NCI-H2196 (cell line): ENCODE data around the gene FRY.

Experiments
- DNase-seq: peaks from one replicate; lab custom pipeline; 2025; ENCODE audit not compliant: unreplicated experiment; lab: John Stamatoyannopoulos, UW

Gene FRY

GRCh38 chr13:32079587-32079986, 48.0 kb downstream of the FRY start:
- DNase-seq = no peak

GRCh38 chr13:32080328-32080744, 48.8 kb downstream of the FRY start:
- DNase-seq = no peak

GRCh38 chr13:32081591-32081990, 50.0 kb downstream of the FRY start:
- DNase-seq = no peak

GRCh38 chr13:32086366-32086765, 54.8 kb downstream of the FRY start:
- DNase-seq = no peak

GRCh38 chr13:32086791-32087441, 55.3 kb downstream of the FRY start:
- no peak for DNase-seq

GRCh38 chr13:32087955-32088747, 56.6 kb downstream of the FRY start:
- no peak for DNase-seq

- no peak for DNase-seq
These were observed 60.9 kb downstream of the FRY start for GRCh38 chr13:32092496-32092895.

GRCh38 chr13:32093006-32093405, 61.4 kb downstream of the FRY start:
- DNase-seq = no peak

GRCh38 chr13:32098272-32098671, 66.7 kb downstream of the FRY start:
- no peak for DNase-seq

GRCh38 chr13:32105653-32106313, 74.2 kb downstream of the FRY start:
- DNase-seq = no peak

- DNase-seq = no peak
These were observed 75.9 kb downstream of the FRY start for GRCh38 chr13:32107474-32107873.

- no peak for DNase-seq
These were observed 76.4 kb downstream of the FRY start for GRCh38 chr13:32107973-32108372.

GRCh38 chr13:32113532-32113931, 82.0 kb downstream of the FRY start:
- DNase-seq = no peak

- no peak for DNase-seq
These were observed 82.8 kb downstream of the FRY start for GRCh38 chr13:32114284-32114950.

- DNase-seq = no peak
These were observed 83.5 kb downstream of the FRY start for GRCh38 chr13:32115066-32115465.

GRCh38 chr13:32116210-32116609, 84.6 kb downstream of the FRY start:
- DNase-seq = no peak

- DNase-seq = no peak
These were observed 85.4 kb downstream of the FRY start for GRCh38 chr13:32117001-32117400.

GRCh38 chr13:32117701-32118100, 86.1 kb downstream of the FRY start:
- no peak for DNase-seq

GRCh38 chr13:32121316-32121715, 89.7 kb downstream of the FRY start:
- no peak for DNase-seq

GRCh38 chr13:32124743-32125142, 93.2 kb downstream of the FRY start:
- DNase-seq = no peak

GRCh38 chr13:32125221-32125689, 93.7 kb downstream of the FRY start:
- DNase-seq = no peak
